Measurements from ENCODE around the gene EYA4. TPM values are rescaled to one million over a fixed set of nuclear protein-coding genes. Genes with fewer than 3 reads are reported as not detected.

Gene EYA4
- total and polyA plus RNA-seq, 2 donors (not counting 1 experiment from before 2014, with no cell fraction given), result 4.6 to 38.0 TPM

DNA sequence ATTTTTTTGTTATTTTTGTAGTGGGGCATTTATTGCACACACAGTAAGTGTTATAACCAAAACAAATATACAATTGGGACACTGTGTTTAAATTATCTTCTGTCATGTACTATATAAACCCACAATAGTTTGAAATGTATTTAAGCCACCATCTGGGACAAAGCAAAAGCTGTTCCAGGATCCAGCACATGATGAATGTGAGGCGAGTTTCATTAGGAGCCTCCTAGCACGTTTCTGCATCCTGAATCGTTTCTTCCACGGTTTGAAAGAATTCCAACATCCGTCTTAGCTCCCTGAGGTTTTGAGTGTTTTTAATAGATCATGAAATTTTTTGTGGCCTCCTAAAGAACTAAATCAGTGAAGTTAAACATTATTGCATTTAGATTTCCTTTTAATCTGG, 65.8 kb downstream of the EYA4 start:
- H3K9me3 ChIP-seq (ENCODE audit: control insufficient read depth, insufficient read depth, low read depth, low read length), result no peaks in the 10 kb centered on the region
- no peaks in the 10 kb centered on the region for H3K27me3 ChIP-seq (ENCODE audit: control insufficient read depth, insufficient read depth, low read length)
- no peaks in the 10 kb centered on the region for H3K36me3 ChIP-seq (ENCODE audit: control insufficient read depth, insufficient read depth, low read length)
- no peaks in the 10 kb centered on the region for H4K20me1 ChIP-seq (ENCODE audit: control insufficient read depth, extremely low read depth, insufficient read depth, low read length)
- DNase-seq (ENCODE audit: low read depth in 2 of 2), result peak; percentile 8 to 46
- H3K4me2 ChIP-seq (ENCODE audit: extremely low read depth, insufficient read depth, low read length), result no peak overlapping the region
- H2AFZ ChIP-seq (ENCODE audit: low read length), result no peak overlapping the region
- no peak overlapping the region for H3K4me3 ChIP-seq (replicated peaks in 1 of 4; ENCODE audit: control extremely low read depth in 1 of 4, insufficient read depth in 1 of 4, low read depth in 3 of 4, low read length in 4 of 4)
- no peak overlapping the region for H3K27ac ChIP-seq (ENCODE audit: insufficient read depth, low read length)
- no peaks in the 10 kb centered on the region for H3K4me1 ChIP-seq (ENCODE audit: control insufficient read depth, extremely low read depth, insufficient read depth, low read length)
- TF ChIP-seq, protein P1, sequence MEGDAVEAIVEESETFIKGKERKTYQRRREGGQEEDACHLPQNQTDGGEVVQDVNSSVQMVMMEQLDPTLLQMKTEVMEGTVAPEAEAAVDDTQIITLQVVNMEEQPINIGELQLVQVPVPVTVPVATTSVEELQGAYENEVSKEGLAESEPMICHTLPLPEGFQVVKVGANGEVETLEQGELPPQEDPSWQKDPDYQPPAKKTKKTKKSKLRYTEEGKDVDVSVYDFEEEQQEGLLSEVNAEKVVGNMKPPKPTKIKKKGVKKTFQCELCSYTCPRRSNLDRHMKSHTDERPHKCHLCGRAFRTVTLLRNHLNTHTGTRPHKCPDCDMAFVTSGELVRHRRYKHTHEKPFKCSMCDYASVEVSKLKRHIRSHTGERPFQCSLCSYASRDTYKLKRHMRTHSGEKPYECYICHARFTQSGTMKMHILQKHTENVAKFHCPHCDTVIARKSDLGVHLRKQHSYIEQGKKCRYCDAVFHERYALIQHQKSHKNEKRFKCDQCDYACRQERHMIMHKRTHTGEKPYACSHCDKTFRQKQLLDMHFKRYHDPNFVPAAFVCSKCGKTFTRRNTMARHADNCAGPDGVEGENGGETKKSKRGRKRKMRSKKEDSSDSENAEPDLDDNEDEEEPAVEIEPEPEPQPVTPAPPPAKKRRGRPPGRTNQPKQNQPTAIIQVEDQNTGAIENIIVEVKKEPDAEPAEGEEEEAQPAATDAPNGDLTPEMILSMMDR (conservative IDR thresholded peaks at IDR 0.05 in 1 of 2, IDR thresholded peaks at IDR 0.05 in 1 of 2; ENCODE audit: low read depth in 1 of 2, low read length in 2 of 2), result no peak
- TF ChIP-seq EZH2 (IDR thresholded peaks at IDR 0.05; ENCODE audit: low read length, missing control alignments), result no peak
- no peak overlapping the region for H3K9ac ChIP-seq (ENCODE audit: insufficient read depth, low read length)
- H3K79me2 ChIP-seq (ENCODE audit: control insufficient read depth, insufficient read depth, low read length), result no peaks in the 10 kb centered on the region

DNA sequence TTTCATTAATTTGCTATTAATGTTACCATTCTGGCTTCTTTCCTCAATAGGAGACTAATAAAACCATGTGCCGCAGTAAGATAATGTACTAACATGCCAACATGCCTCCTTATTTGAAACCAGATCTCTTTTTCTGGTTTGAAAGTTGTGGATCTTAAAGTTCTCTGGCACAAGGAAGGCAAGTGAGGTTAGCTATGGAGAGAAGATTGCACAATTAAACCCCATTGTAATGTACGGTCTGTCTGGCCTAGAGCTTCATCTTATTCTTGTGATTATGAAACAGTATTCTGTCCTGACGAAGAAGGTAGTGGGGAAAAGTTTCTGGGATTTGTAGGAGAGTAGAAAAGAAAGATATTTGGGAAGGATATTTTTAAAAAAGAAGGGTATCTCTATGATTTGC, 68.4 kb downstream of the EYA4 start:
- Histone ChIP-seq H3K9ac (ENCODE audit: insufficient read depth, low read length) (no peak overlapping the region), H3K27me3 (ENCODE audit: control insufficient read depth, insufficient read depth, low read length) (no peaks in the 10 kb centered on the region), H3K4me3 (replicated peaks in 1 of 4; ENCODE audit: control extremely low read depth in 1 of 4, insufficient read depth in 1 of 4, low read depth in 3 of 4, low read length in 4 of 4) (no peak overlapping the region), H3K27ac (ENCODE audit: insufficient read depth, low read length) (no peak overlapping the region), H4K20me1 (ENCODE audit: control insufficient read depth, extremely low read depth, insufficient read depth, low read length) (no peaks in the 10 kb centered on the region), H3K4me1 (ENCODE audit: control insufficient read depth, extremely low read depth, insufficient read depth, low read length) (no peaks in the 10 kb centered on the region), H3K79me2 (ENCODE audit: control insufficient read depth, insufficient read depth, low read length) (no peaks in the 10 kb centered on the region), H3K9me3 (ENCODE audit: control insufficient read depth, insufficient read depth, low read depth, low read length) (no peaks in the 10 kb centered on the region), H3K36me3 (ENCODE audit: control insufficient read depth, insufficient read depth, low read length) (no peaks in the 10 kb centered on the region), H3K4me2 (ENCODE audit: extremely low read depth, insufficient read depth, low read length) (no peak overlapping the region), H2AFZ (ENCODE audit: low read length) (no peak overlapping the region)
- peak; percentile 26 to 57 for DNase-seq (ENCODE audit: low read depth in 2 of 2)
- TF ChIP-seq, protein P1 (conservative IDR thresholded peaks at IDR 0.05 in 1 of 2, IDR thresholded peaks at IDR 0.05 in 1 of 2; ENCODE audit: low read depth in 1 of 2, low read length in 2 of 2), result no peak
- TF ChIP-seq EZH2 (IDR thresholded peaks at IDR 0.05; ENCODE audit: low read length, missing control alignments), result no peak

DNA sequence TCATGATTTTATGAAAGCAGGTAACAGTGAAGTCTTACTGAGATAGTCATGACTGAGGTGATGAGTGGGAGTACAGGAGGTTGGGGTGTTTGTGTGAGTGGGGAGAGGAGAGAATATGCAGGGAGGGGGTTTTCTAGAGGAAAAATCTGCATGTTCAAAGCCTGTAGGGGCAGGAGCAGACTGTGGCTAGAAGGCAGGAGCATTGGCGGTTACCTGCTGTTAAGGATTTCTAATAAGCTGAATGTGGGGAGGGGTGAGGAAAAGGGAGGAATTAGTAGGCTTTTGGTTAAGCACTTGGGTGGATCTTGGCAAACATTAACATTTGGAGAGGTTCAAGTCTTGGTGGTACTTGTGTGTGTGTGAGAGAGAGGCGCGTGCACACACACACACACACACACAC, 70.8 kb downstream of the EYA4 start:
- TF ChIP-seq EZH2 (IDR thresholded peaks at IDR 0.05; ENCODE audit: low read length, missing control alignments), result no peak
- TF ChIP-seq, protein P1 (conservative IDR thresholded peaks at IDR 0.05 in 1 of 2, IDR thresholded peaks at IDR 0.05 in 1 of 2; ENCODE audit: low read depth in 1 of 2, low read length in 2 of 2), result no peak
- H3K4me3 ChIP-seq (replicated peaks in 1 of 4; ENCODE audit: control extremely low read depth in 1 of 4, insufficient read depth in 1 of 4, low read depth in 3 of 4, low read length in 4 of 4), result no peak overlapping the region
- DNase-seq (ENCODE audit: low read depth in 2 of 2), result no peak
- no peak overlapping the region for H2AFZ ChIP-seq (ENCODE audit: low read length)
- no peak overlapping the region for H3K27ac ChIP-seq (ENCODE audit: insufficient read depth, low read length)
- H3K36me3 ChIP-seq (ENCODE audit: control insufficient read depth, insufficient read depth, low read length), result no peaks in the 10 kb centered on the region
- no peaks in the 10 kb centered on the region for H3K79me2 ChIP-seq (ENCODE audit: control insufficient read depth, insufficient read depth, low read length)
- H3K9me3 ChIP-seq (ENCODE audit: control insufficient read depth, insufficient read depth, low read depth, low read length), result no peaks in the 10 kb centered on the region
- H3K4me1 ChIP-seq (ENCODE audit: control insufficient read depth, extremely low read depth, insufficient read depth, low read length), result no peaks in the 10 kb centered on the region
- H3K27me3 ChIP-seq (ENCODE audit: control insufficient read depth, insufficient read depth, low read length), result no peaks in the 10 kb centered on the region
- no peak overlapping the region for H3K9ac ChIP-seq (ENCODE audit: insufficient read depth, low read length)
- no peaks in the 10 kb centered on the region for H4K20me1 ChIP-seq (ENCODE audit: control insufficient read depth, extremely low read depth, insufficient read depth, low read length)
- H3K4me2 ChIP-seq (ENCODE audit: extremely low read depth, insufficient read depth, low read length), result no peak overlapping the region
